Activated naive CD8-positive, alpha-beta T cell treated with anti-CD3 and anti-CD28 coated beads for 36 hours (primary cell): Measurements from ENCODE around the gene ERC2. TPM values are rescaled to one million over a fixed set of nuclear protein-coding genes. Genes with fewer than 3 reads are reported as not detected.

Experiments used
- DNase-seq: peaks from one replicate; pipeline ENCODE4 v3.0.0; 2021
- H3K27ac Mint-ChIP-seq: one replicate; pipeline ENCODE4 v1.8.0; 2022; ENCODE audit warnings: mild to moderate bottlenecking, moderate library complexity, mixed read lengths
- H3K27me3 Mint-ChIP-seq: one replicate; pipeline ENCODE4 v1.8.0; 2022; ENCODE audit warnings: mild to moderate bottlenecking, mixed read lengths
- H3K36me3 Mint-ChIP-seq: one replicate; pipeline ENCODE4 v1.8.0; 2021; ENCODE audit warnings: mild to moderate bottlenecking, mixed read lengths
- H3K4me1 Mint-ChIP-seq: one replicate; pipeline ENCODE4 v1.8.0; 2021; ENCODE audit warnings: mixed read lengths
- H3K4me3 Mint-ChIP-seq: one replicate; pipeline ENCODE4 v1.8.0; 2022; ENCODE audit warnings: mild to moderate bottlenecking, moderate library complexity, mixed read lengths
- H3K9me3 Mint-ChIP-seq: one replicate; pipeline ENCODE4 v1.8.0; 2022; ENCODE audit warnings: mixed read lengths
- total RNA-seq, 2 experiments: library from RNA; stranded (reverse); gene quantifications; one replicate each; pipeline ENCODE4 v1.2.3, GENCODE V29; 2021

Gene ERC2
- total RNA-seq, 2 experiments from 2014 or later = not detected

GRCh38 chr3:55929154-55929869 lies 539.0 kb downstream of the ERC2 start:
- H3K27ac Mint-ChIP-seq = no peak overlapping the region
- H3K9me3 Mint-ChIP-seq = peaks cover 7% of the 10 kb centered on the region

GRCh38 chr3:55923626-55924025 lies 544.6 kb downstream of the ERC2 start:
- no peaks in the 10 kb centered on the region for H3K27me3 Mint-ChIP-seq
- no peak overlapping the region for H3K27ac Mint-ChIP-seq

More at GRCh38 chr3:55929154-55929869, 539.0 kb downstream of the ERC2 start:
- no peak overlapping the region for H3K4me3 Mint-ChIP-seq
- peaks cover 5% of the 10 kb centered on the region for H3K27me3 Mint-ChIP-seq
- no peaks in the 10 kb centered on the region for H3K36me3 Mint-ChIP-seq
- DNase-seq = no peak
- H3K4me1 Mint-ChIP-seq = no peaks in the 10 kb centered on the region

GRCh38 chr3:55923207-55923606 lies 545.1 kb downstream of the ERC2 start:
- Mint-ChIP-seq H3K4me1 (no peaks in the 10 kb centered on the region), H3K27ac (no peak overlapping the region), H3K9me3 (no peaks in the 10 kb centered on the region), H3K36me3 (no peaks in the 10 kb centered on the region), H3K4me3 (no peak overlapping the region), H3K27me3 (no peaks in the 10 kb centered on the region)
- DNase-seq = no peak

More at GRCh38 chr3:55923626-55924025, 544.6 kb downstream of the ERC2 start:
- no peak overlapping the region for H3K4me3 Mint-ChIP-seq
- no peaks in the 10 kb centered on the region for H3K4me1 Mint-ChIP-seq
- no peaks in the 10 kb centered on the region for H3K9me3 Mint-ChIP-seq
- no peaks in the 10 kb centered on the region for H3K36me3 Mint-ChIP-seq
- DNase-seq = no peak

- no peaks in the 10 kb centered on the region for H3K9me3 Mint-ChIP-seq
- H3K36me3 Mint-ChIP-seq = no peaks in the 10 kb centered on the region
- H3K27me3 Mint-ChIP-seq = no peaks in the 10 kb centered on the region
- H3K4me1 Mint-ChIP-seq = no peaks in the 10 kb centered on the region
- no peak overlapping the region for H3K27ac Mint-ChIP-seq
- H3K4me3 Mint-ChIP-seq = no peak overlapping the region
- no peak for DNase-seq
Measured at GRCh38 chr3:55912880-55913279, 555.4 kb downstream of the ERC2 start.

- Mint-ChIP-seq H3K27me3 (no peaks in the 10 kb centered on the region), H3K4me3 (no peak overlapping the region), H3K9me3 (no peaks in the 10 kb centered on the region), H3K4me1 (no peaks in the 10 kb centered on the region), H3K27ac (no peak overlapping the region), H3K36me3 (no peaks in the 10 kb centered on the region)
- DNase-seq = no peak
Measured at GRCh38 chr3:55911266-55911665, 557.0 kb downstream of the ERC2 start.

- Mint-ChIP-seq H3K36me3 (no peaks in the 10 kb centered on the region), H3K4me3 (no peak overlapping the region), H3K27me3 (no peaks in the 10 kb centered on the region), H3K9me3 (no peaks in the 10 kb centered on the region), H3K27ac (no peak overlapping the region), H3K4me1 (no peaks in the 10 kb centered on the region)
- no peak for DNase-seq
Measured at GRCh38 chr3:55910543-55910942, 557.7 kb downstream of the ERC2 start.

- Mint-ChIP-seq H3K27me3 (no peaks in the 10 kb centered on the region), H3K27ac (no peak overlapping the region), H3K9me3 (no peaks in the 10 kb centered on the region), H3K4me3 (no peak overlapping the region), H3K36me3 (no peaks in the 10 kb centered on the region), H3K4me1 (no peaks in the 10 kb centered on the region)
- no peak for DNase-seq
Measured at GRCh38 chr3:55909373-55909772, 558.9 kb downstream of the ERC2 start.

- no peaks in the 10 kb centered on the region for H3K36me3 Mint-ChIP-seq
- H3K27me3 Mint-ChIP-seq = no peaks in the 10 kb centered on the region
- DNase-seq = no peak
- H3K9me3 Mint-ChIP-seq = no peaks in the 10 kb centered on the region
- no peak overlapping the region for H3K4me3 Mint-ChIP-seq
- H3K4me1 Mint-ChIP-seq = no peaks in the 10 kb centered on the region
- H3K27ac Mint-ChIP-seq = no peak overlapping the region
Measured at GRCh38 chr3:55907616-55908015, 560.7 kb downstream of the ERC2 start.

GRCh38 chr3:55906896-55907295 lies 561.4 kb downstream of the ERC2 start:
- Mint-ChIP-seq H3K4me1 (no peaks in the 10 kb centered on the region), H3K27me3 (peaks cover 3% of the 10 kb centered on the region), H3K4me3 (no peak overlapping the region), H3K27ac (no peak overlapping the region), H3K36me3 (no peaks in the 10 kb centered on the region), H3K9me3 (no peaks in the 10 kb centered on the region)
- no peak for DNase-seq

GRCh38 chr3:55904716-55905115 lies 563.6 kb downstream of the ERC2 start:
- no peaks in the 10 kb centered on the region for H3K4me1 Mint-ChIP-seq

GRCh38 chr3:55903680-55904079 lies 564.6 kb downstream of the ERC2 start:
- DNase-seq = no peak
- H3K4me1 Mint-ChIP-seq = no peaks in the 10 kb centered on the region
- no peak overlapping the region for H3K27ac Mint-ChIP-seq
- H3K4me3 Mint-ChIP-seq = no peak overlapping the region
- no peaks in the 10 kb centered on the region for H3K36me3 Mint-ChIP-seq
- peaks cover 3% of the 10 kb centered on the region for H3K27me3 Mint-ChIP-seq
- H3K9me3 Mint-ChIP-seq = no peaks in the 10 kb centered on the region

More at GRCh38 chr3:55904716-55905115, 563.6 kb downstream of the ERC2 start:
- peaks cover 3% of the 10 kb centered on the region for H3K27me3 Mint-ChIP-seq
- no peaks in the 10 kb centered on the region for H3K9me3 Mint-ChIP-seq
- H3K36me3 Mint-ChIP-seq = no peaks in the 10 kb centered on the region
- no peak overlapping the region for H3K4me3 Mint-ChIP-seq
- no peak overlapping the region for H3K27ac Mint-ChIP-seq
- DNase-seq = no peak

- H3K4me1 Mint-ChIP-seq = no peaks in the 10 kb centered on the region
- H3K27me3 Mint-ChIP-seq = peaks cover 3% of the 10 kb centered on the region
- no peak overlapping the region for H3K4me3 Mint-ChIP-seq
- H3K27ac Mint-ChIP-seq = no peak overlapping the region
- H3K9me3 Mint-ChIP-seq = no peaks in the 10 kb centered on the region
- no peaks in the 10 kb centered on the region for H3K36me3 Mint-ChIP-seq
- no peak for DNase-seq
Measured at GRCh38 chr3:55902221-55902900, 565.9 kb downstream of the ERC2 start.

GRCh38 chr3:55899887-55900286 lies 568.4 kb downstream of the ERC2 start:
- Mint-ChIP-seq H3K9me3 (no peaks in the 10 kb centered on the region), H3K27ac (no peak overlapping the region), H3K4me1 (no peaks in the 10 kb centered on the region), H3K27me3 (peaks cover 3% of the 10 kb centered on the region), H3K36me3 (no peaks in the 10 kb centered on the region), H3K4me3 (no peak overlapping the region)
- no peak for DNase-seq

- Mint-ChIP-seq H3K27ac (no peak overlapping the region), H3K4me3 (no peak overlapping the region), H3K9me3 (no peaks in the 10 kb centered on the region), H3K36me3 (no peaks in the 10 kb centered on the region), H3K27me3 (peaks cover 7% of the 10 kb centered on the region), H3K4me1 (no peaks in the 10 kb centered on the region)
- DNase-seq = no peak
Measured at GRCh38 chr3:55897573-55898224, 570.6 kb downstream of the ERC2 start.

GRCh38 chr3:55895897-55896566 lies 572.2 kb downstream of the ERC2 start:
- H3K9me3 Mint-ChIP-seq = no peaks in the 10 kb centered on the region
- no peaks in the 10 kb centered on the region for H3K36me3 Mint-ChIP-seq

More at GRCh38 chr3:55895897-55896566, 572.2 kb downstream of the ERC2 start:
- Mint-ChIP-seq H3K27me3 (peaks cover 5% of the 10 kb centered on the region), H3K4me3 (no peak overlapping the region), H3K4me1 (no peaks in the 10 kb centered on the region), H3K27ac (no peak overlapping the region)
- no peak for DNase-seq
